Gastrocnemius medialis (tissue), 4 donors: ENCODE results near the gene CAPZA2. TPM values are rescaled to one million over a fixed set of nuclear protein-coding genes. Genes with fewer than 3 reads are reported as not detected.

Experiments used
- ATAC-seq, 2 donors: fragments of 150-250 bp; one replicate each; pipeline ENCODE4 v1.9.1; 2016
- DNase-seq, 2 donors: peaks; one replicate each; pipeline ENCODE4 v3.0.0-alpha.2; 2019
- H3K27ac ChIP-seq, 4 donors: fragments of 200-600 bp; sonication (generic); 1 replicate in 1 of 4; 2 replicates in 3 of 4; pipeline ENCODE4 v1.5.1; 2016 to 2018; ENCODE audit warnings: mild to moderate bottlenecking in 2 of 4, moderate library complexity in 1 of 4
- H3K27me3 ChIP-seq, 3 donors: fragments of 200-600 bp; sonication (generic) in 2 of 3; 1 replicate in 1 of 3; 2 replicates in 2 of 3; pipeline versions ENCODE4 v1.5.1 to v1.6.0; 2016 to 2019; ENCODE audit warnings: mild to moderate bottlenecking in 1 of 3, moderate library complexity in 1 of 3
- H3K36me3 ChIP-seq, 2 donors: fragments of 200-600 bp; sonication (generic) in 1 of 2; one replicate each; pipeline ENCODE4 v1.5.1; 2017 to 2018
- H3K4me1 ChIP-seq, 2 donors: fragments of 200-600 bp; sonication (generic) in 1 of 2; one replicate each; pipeline ENCODE4 v1.5.1; 2016 to 2017; ENCODE audit warnings: mild to moderate bottlenecking in 2 of 2
- H3K4me3 ChIP-seq, 4 donors: fragments of 200-600 bp; sonication (generic) in 3 of 4; 1 replicate in 1 of 4; 2 replicates in 3 of 4; pipeline ENCODE4 v1.5.1; 2016 to 2019; ENCODE audit warnings: mild to moderate bottlenecking in 2 of 4
- H3K9me3 ChIP-seq, 3 donors: fragments of 200-600 bp; sonication (generic) in 2 of 3; 1 replicate in 1 of 3; 2 replicates in 2 of 3; pipeline ENCODE4 v1.5.1; 2016 to 2019
- CTCF ChIP-seq, 5 experiments: fragments of 450-650 bp in 3 of 5; fragments of 200-600 bp in 2 of 5; sonication (generic) in 2 of 5; IDR thresholded peaks in 4 of 5; conservative IDR thresholded peaks in 1 of 5; 1 replicate in 4 of 5; 2 replicates in 1 of 5; pipeline ENCODE4 v1.5.1; 2016 to 2019; ENCODE audit warnings: antibody characterized with exemption in 5 of 5, mild to moderate bottlenecking in 3 of 5, moderate library complexity in 3 of 5
- POLR2A ChIP-seq, 2 donors: fragments of 450-650 bp; IDR thresholded peaks; one replicate each; pipeline ENCODE4 v1.6.1; 2017; ENCODE audit warnings: antibody characterized with exemption in 2 of 2, mild to moderate bottlenecking in 2 of 2, moderate library complexity in 2 of 2
- in situ Hi-C, 4 donors: fragments of 200-750 bp; cut with MboI; loops; one replicate each; pipeline versions ENCODE4 v1.15.0 to v1.8.0; 2017; ENCODE audit warnings: low sequenced_read_pairs in 4 of 4
- intact Hi-C: fragments of 100-400 bp; cut with DNase I; formaldehyde crosslinking; loops from one replicate; pipeline ENCODE4 v1.15.1; 2023; ENCODE audit warnings: low total_unique reads
- total RNA-seq, 4 donors: library from RNA; depleted of rRNA; stranded (reverse); fragments of >200 nt; gene quantifications; one replicate each; pipeline versions ENCODE4 v1.1.0 to v1.2.3, GENCODE V29; 2016

The CAPZA2 gene
- total RNA-seq, 4 donors from 2014 or later = 110 to 158 (median 137) TPM

GRCh38 chr7:116840256-116840655 is 22.1 kb upstream of the CAPZA2 start:
- no peak for TF ChIP-seq POLR2A (IDR thresholded peaks at IDR 0.05)
- no peak for TF ChIP-seq CTCF (IDR thresholded peaks at IDR 0.05 in 4 of 5, conservative IDR thresholded peaks at IDR 0.05 in 1 of 5)
- Histone ChIP-seq H3K4me1 (no peaks in the 10 kb centered on the region), H3K36me3 (no peaks in the 10 kb centered on the region), H3K27me3 (no peaks in the 10 kb centered on the region), H3K4me3 (no peak overlapping the region), H3K27ac (no peak overlapping the region), H3K9me3 (no peaks in the 10 kb centered on the region)
- intact Hi-C loops (no loop called here), in situ Hi-C loops (no loop called here)
- ATAC-seq (no peak), DNase-seq (no peak)

GRCh38 chr7:116842371-116842770 is 20.0 kb upstream of the CAPZA2 start:
- intact Hi-C loops = no loop called here
- DNase-seq (no peak), ATAC-seq (no peak)
- no peak overlapping the region for H3K27ac ChIP-seq
- no peak for TF ChIP-seq CTCF (IDR thresholded peaks at IDR 0.05 in 4 of 5, conservative IDR thresholded peaks at IDR 0.05 in 1 of 5)
- H3K4me3 ChIP-seq = no peak overlapping the region
- H3K36me3 ChIP-seq = no peaks in the 10 kb centered on the region
- in situ Hi-C loops = no loop called here
- no peaks in the 10 kb centered on the region for H3K9me3 ChIP-seq
- no peaks in the 10 kb centered on the region for H3K4me1 ChIP-seq
- H3K27me3 ChIP-seq = no peaks in the 10 kb centered on the region

GRCh38 chr7:116843378-116843777 is 19.0 kb upstream of the CAPZA2 start:
- Histone ChIP-seq H3K9me3 (no peaks in the 10 kb centered on the region), H3K4me3 (no peak overlapping the region), H3K36me3 (no peaks in the 10 kb centered on the region), H3K4me1 (no peaks in the 10 kb centered on the region), H3K27ac (no peak overlapping the region), H3K27me3 (no peaks in the 10 kb centered on the region)
- in situ Hi-C loops = no loop called here
- no peak for TF ChIP-seq CTCF (IDR thresholded peaks at IDR 0.05 in 4 of 5, conservative IDR thresholded peaks at IDR 0.05 in 1 of 5)
- no peak for TF ChIP-seq POLR2A (IDR thresholded peaks at IDR 0.05)
- ATAC-seq (no peak), DNase-seq (no peak)
- intact Hi-C loops = no loop called here

- no peak overlapping the region for H3K4me3 ChIP-seq
- in situ Hi-C loops = no loop called here
- no peaks in the 10 kb centered on the region for H3K9me3 ChIP-seq
- H3K4me1 ChIP-seq = no peaks in the 10 kb centered on the region
- ATAC-seq (no peak), DNase-seq (no peak)
- H3K36me3 ChIP-seq = no peaks in the 10 kb centered on the region
- intact Hi-C loops = no loop called here
- no peak overlapping the region for H3K27ac ChIP-seq
- no peaks in the 10 kb centered on the region for H3K27me3 ChIP-seq
- TF ChIP-seq POLR2A (IDR thresholded peaks at IDR 0.05) (no peak), CTCF (IDR thresholded peaks at IDR 0.05 in 4 of 5, conservative IDR thresholded peaks at IDR 0.05 in 1 of 5) (no peak)
These were observed 11.2 kb upstream of the CAPZA2 start for GRCh38 chr7:116851175-116851574.

DNA sequence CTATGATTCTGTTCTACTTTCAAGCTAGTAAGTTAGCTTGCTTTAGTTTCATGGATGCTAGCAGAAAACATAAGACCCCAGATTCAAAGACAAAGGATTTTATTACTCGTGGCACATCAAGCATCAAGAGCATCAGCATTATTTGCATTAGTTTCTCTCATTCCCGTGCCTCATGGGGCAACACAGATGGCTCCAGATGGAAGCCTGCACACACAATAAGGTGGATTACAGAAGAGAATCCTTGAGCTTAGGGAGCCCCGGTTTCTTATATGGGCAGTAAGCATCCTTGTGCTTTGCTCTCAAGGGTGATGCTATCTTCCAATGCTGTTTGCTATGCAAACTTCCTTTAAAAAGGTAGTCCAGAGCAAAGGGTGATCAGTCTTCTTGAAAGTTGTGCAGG is 10.7 kb upstream of the CAPZA2 start:
- no peak for ATAC-seq
- no peaks in the 10 kb centered on the region for H3K27me3 ChIP-seq
- no peaks in the 10 kb centered on the region for H3K4me1 ChIP-seq
- in situ Hi-C loops (no loop called here), intact Hi-C loops (no loop called here)
- no peak for DNase-seq
- TF ChIP-seq CTCF (IDR thresholded peaks at IDR 0.05 in 4 of 5, conservative IDR thresholded peaks at IDR 0.05 in 1 of 5) = no peak
- TF ChIP-seq POLR2A (IDR thresholded peaks at IDR 0.05) = no peak
- no peaks in the 10 kb centered on the region for H3K36me3 ChIP-seq
- H3K9me3 ChIP-seq = no peaks in the 10 kb centered on the region
- no peak overlapping the region for H3K4me3 ChIP-seq
- H3K27ac ChIP-seq = no peak overlapping the region
